ENCODE data around the gene NUP54.

The NUP54 gene

DNA sequence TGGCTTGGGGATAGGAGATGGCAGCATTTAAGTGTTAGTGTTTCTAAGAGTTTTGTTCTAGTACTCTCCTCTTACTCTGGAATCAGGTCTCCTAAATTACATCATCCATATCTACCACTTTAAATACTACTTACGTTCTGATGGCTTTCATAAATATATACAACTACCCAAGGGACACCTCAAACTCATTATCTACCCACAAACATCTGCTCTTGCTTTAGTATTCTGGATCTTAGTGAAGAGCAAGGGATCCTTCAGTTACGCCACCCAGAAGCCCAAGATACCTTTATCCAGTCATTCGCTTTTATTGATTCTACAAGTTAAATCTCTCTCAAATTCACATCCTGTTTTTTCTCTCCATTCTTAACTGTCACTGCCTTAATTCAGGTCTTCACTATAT, 7.0 kb downstream of the NUP54 start:
- Histone ChIP-seq H4K20me1 (ENCODE audit: insufficient read depth, low read length) (peaks cover 12% of the 10 kb centered on the region), H3K4me1 (ENCODE audit: low read length) (peaks cover 5% of the 10 kb centered on the region), H3K9me3 (ENCODE audit: insufficient read depth, low read length) (no peaks in the 10 kb centered on the region), H3K4me2 (ENCODE audit: low read length) (no peak overlapping the region), H3K27me3 (ENCODE audit: low read depth, low read length) (no peaks in the 10 kb centered on the region), H2AFZ (ENCODE audit: low read depth, low read length) (no peak overlapping the region), H3K79me2 (ENCODE audit: low read length) (peaks cover 74% of the 10 kb centered on the region), H3K4me3 (ENCODE audit: low read length) (no peak overlapping the region), H3K9ac (ENCODE audit: low read length) (no peak overlapping the region), H3K36me3 (replicated peaks; ENCODE audit: low read depth, low read length) (peaks cover 55% of the 10 kb centered on the region), H3K27ac (ENCODE audit: low read length) (no peak overlapping the region)
- TF ChIP-seq, protein P1, sequence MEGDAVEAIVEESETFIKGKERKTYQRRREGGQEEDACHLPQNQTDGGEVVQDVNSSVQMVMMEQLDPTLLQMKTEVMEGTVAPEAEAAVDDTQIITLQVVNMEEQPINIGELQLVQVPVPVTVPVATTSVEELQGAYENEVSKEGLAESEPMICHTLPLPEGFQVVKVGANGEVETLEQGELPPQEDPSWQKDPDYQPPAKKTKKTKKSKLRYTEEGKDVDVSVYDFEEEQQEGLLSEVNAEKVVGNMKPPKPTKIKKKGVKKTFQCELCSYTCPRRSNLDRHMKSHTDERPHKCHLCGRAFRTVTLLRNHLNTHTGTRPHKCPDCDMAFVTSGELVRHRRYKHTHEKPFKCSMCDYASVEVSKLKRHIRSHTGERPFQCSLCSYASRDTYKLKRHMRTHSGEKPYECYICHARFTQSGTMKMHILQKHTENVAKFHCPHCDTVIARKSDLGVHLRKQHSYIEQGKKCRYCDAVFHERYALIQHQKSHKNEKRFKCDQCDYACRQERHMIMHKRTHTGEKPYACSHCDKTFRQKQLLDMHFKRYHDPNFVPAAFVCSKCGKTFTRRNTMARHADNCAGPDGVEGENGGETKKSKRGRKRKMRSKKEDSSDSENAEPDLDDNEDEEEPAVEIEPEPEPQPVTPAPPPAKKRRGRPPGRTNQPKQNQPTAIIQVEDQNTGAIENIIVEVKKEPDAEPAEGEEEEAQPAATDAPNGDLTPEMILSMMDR (IDR thresholded peaks at IDR 0.05; ENCODE audit: low read depth, low read length): no peak
- TF ChIP-seq EZH2phosphoT487 (IDR thresholded peaks at IDR 0.05; ENCODE audit: low read depth): no peak

DNA sequence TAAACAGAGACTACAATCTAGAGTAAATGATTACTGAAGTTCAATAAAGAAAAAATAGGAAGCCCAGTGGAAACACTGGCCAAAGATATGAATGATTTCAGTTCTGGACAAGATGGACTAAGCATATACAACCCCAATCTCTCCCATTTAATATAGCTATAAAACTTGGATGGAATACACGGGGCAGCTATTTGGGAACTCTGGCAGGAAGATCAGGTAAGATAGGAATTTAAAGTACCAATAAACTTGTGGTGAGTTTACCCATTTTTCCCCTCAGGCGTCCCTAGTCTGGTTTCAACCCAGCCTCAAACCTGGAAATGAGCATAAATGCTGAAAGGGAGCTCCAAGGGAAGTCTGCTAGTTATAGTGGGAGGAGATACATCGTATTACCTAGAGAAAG, 20.4 kb downstream of the NUP54 start:
- H3K36me3 ChIP-seq (replicated peaks; ENCODE audit: low read depth, low read length): peaks cover 47% of the 10 kb centered on the region
- TF ChIP-seq, protein P1 (IDR thresholded peaks at IDR 0.05; ENCODE audit: low read depth, low read length): no peak

DNA sequence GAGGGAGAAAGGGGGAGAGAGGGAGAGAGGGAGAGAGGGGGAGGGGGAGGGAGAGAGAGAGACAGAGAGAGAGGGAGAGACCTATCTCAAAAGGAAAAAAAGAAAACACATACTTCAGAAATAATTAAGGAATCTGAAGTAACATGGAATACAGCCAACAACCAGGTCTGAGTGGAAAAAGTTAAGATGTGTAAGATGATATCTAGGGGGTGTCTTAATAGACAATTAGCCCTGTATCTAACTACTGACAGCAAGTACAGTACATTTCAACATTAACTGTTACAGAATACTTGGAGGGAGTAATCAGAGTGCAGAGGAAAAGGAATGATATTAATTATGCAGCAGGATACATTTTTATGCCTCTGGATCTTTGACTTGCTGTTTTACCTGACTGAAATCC, 22.4 kb downstream of the NUP54 start:
- Histone ChIP-seq H3K36me3 (replicated peaks; ENCODE audit: low read depth, low read length) (peaks cover 54% of the 10 kb centered on the region), H3K4me2 (ENCODE audit: low read length) (no peak overlapping the region), H3K27me3 (ENCODE audit: low read depth, low read length) (no peaks in the 10 kb centered on the region), H3K9me3 (ENCODE audit: insufficient read depth, low read length) (no peaks in the 10 kb centered on the region), H2AFZ (ENCODE audit: low read depth, low read length) (no peak overlapping the region), H4K20me1 (ENCODE audit: insufficient read depth, low read length) (no peaks in the 10 kb centered on the region), H3K79me2 (ENCODE audit: low read length) (no peaks in the 10 kb centered on the region; the same call in 1 of the 2 replicates), H3K4me3 (ENCODE audit: low read length) (no peak overlapping the region), H3K9ac (ENCODE audit: low read length) (no peak overlapping the region), H3K4me1 (ENCODE audit: low read length) (no peaks in the 10 kb centered on the region), H3K27ac (ENCODE audit: low read length) (no peak overlapping the region)
- TF ChIP-seq, protein P1 (IDR thresholded peaks at IDR 0.05; ENCODE audit: low read depth, low read length): no peak
- no peak for TF ChIP-seq EZH2phosphoT487 (IDR thresholded peaks at IDR 0.05; ENCODE audit: low read depth)

More for the DNA sequence above, 20.4 kb downstream of the NUP54 start:
- Histone ChIP-seq H3K4me3 (ENCODE audit: low read length) (no peak overlapping the region), H3K79me2 (ENCODE audit: low read length) (no peaks in the 10 kb centered on the region; the same call in 1 of the 2 replicates), H3K27me3 (ENCODE audit: low read depth, low read length) (no peaks in the 10 kb centered on the region), H3K9ac (ENCODE audit: low read length) (no peak overlapping the region), H4K20me1 (ENCODE audit: insufficient read depth, low read length) (no peaks in the 10 kb centered on the region), H3K27ac (ENCODE audit: low read length) (no peak overlapping the region), H3K9me3 (ENCODE audit: insufficient read depth, low read length) (no peaks in the 10 kb centered on the region), H3K4me1 (ENCODE audit: low read length) (no peaks in the 10 kb centered on the region), H3K4me2 (ENCODE audit: low read length) (no peak overlapping the region), H2AFZ (ENCODE audit: low read depth, low read length) (no peak overlapping the region)

DNA sequence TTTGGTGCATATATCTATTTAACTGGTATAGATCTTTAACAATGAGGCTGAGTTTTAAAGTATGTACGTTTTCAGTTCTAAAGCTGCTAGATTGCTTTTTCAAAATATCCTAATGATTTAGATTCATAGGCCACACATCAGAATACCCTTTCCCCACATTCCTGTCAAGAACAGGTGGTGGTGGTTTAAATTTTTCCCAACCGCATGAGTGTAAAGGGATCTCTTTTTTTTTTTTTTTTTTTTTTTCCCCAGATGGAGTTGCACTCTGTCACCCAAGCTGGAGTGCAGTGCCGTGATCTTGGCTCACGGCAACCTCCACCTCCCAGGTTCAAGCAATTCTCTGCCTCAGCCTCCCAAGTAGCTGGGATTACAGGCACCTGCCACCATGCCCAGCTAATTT, 28.0 kb downstream of the NUP54 start:
- no peaks in the 10 kb centered on the region for H3K27me3 ChIP-seq (ENCODE audit: low read depth, low read length)
- TF ChIP-seq EZH2phosphoT487 (IDR thresholded peaks at IDR 0.05; ENCODE audit: low read depth): no peak
- TF ChIP-seq, protein P1 (IDR thresholded peaks at IDR 0.05; ENCODE audit: low read depth, low read length): no peak
- H3K79me2 ChIP-seq (ENCODE audit: low read length): no peaks in the 10 kb centered on the region
- no peaks in the 10 kb centered on the region for H3K9me3 ChIP-seq (ENCODE audit: insufficient read depth, low read length)
- H3K4me1 ChIP-seq (ENCODE audit: low read length): no peaks in the 10 kb centered on the region
- H3K36me3 ChIP-seq (replicated peaks; ENCODE audit: low read depth, low read length): peaks cover 65% of the 10 kb centered on the region
- H2AFZ ChIP-seq (ENCODE audit: low read depth, low read length): no peak overlapping the region
- no peak overlapping the region for H3K4me3 ChIP-seq (ENCODE audit: low read length)
- no peak overlapping the region for H3K4me2 ChIP-seq (ENCODE audit: low read length)
- H3K9ac ChIP-seq (ENCODE audit: low read length): no peak overlapping the region
- H3K27ac ChIP-seq (ENCODE audit: low read length): no peak overlapping the region
- no peaks in the 10 kb centered on the region for H4K20me1 ChIP-seq (ENCODE audit: insufficient read depth, low read length)
